NCI-H524 (cell line): ENCODE results near the gene KDM2B.
A peak's percentile ranks its signal among the peaks of the same experiment; 100 is the strongest.

ENCODE experiments used
- DNase-seq, 2 experiments: peaks; one replicate each; lab custom pipeline; 2025; lab: John Stamatoyannopoulos, UW

KDM2B gene

DNA sequence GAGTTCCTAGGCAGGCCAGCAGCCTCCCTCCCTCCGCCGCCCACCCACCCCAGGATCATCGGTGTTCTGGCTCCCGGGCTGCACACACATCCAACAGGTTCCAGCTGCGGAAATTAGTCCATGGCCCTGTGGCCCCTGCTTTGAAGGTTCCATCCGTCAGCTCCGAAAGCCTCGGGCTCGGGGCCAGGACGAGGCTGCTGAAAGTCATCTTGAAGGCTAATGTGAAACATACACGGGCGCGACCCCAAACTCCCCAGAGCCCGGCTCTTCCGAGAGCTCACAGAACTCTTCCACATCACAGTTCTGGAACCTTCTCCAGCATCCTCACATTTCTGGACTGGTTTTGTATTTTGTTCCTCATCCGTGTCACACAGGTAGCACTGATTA is 19.8 kb downstream of the KDM2B start:
- no peak for DNase-seq

DNA sequence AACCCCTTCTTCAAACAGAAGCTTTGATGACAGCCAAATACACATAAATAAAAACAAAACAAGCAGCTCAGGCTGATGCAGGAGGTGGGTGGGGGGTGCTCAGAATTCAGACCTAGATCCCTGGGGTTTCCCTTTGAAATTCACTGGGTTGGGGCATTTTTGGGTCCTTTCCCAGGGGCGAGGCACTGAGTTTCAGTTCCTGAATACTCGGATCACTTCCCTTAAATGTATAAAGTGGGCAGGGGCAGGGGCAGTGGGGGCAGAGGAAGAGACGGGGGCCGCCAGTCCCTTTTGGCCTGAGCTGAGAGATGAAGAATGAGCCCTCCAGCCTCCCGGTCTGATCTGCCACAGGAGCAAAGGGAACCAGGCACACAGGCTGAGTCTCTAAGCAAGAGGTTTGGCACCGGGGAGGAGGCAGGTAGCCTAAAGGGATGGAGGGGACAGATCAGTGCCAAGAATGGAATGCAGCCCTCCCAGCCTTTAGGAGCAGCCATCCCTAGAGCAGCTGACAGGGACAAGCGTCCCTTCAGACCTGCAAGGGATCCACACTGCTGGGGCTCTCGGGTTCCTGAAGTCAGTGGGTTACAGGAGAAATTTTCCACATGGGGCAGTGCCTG is 20.3 kb downstream of the KDM2B start:
- no peak for DNase-seq

DNA sequence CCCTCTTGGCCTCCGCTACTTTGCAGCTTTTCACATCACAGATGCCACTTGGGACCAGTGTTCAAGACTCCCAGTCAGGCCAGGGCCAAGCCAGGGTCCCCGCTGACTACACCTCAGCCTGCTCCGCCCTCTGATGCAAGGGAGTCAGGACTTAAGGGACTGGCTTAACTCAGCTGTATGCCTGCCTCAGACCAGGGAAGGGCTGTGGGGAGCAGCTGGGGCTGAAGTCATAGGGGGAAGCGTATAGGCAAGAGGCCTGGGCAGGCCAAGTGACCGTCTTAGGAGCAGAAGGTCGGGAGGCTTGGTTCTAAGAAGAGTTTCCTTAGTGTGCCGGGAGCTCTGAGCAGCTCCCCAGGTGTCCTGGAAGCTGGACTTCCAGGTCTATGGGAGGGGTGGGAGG is 21.9 kb downstream of the KDM2B start:
- no peak for DNase-seq

DNA sequence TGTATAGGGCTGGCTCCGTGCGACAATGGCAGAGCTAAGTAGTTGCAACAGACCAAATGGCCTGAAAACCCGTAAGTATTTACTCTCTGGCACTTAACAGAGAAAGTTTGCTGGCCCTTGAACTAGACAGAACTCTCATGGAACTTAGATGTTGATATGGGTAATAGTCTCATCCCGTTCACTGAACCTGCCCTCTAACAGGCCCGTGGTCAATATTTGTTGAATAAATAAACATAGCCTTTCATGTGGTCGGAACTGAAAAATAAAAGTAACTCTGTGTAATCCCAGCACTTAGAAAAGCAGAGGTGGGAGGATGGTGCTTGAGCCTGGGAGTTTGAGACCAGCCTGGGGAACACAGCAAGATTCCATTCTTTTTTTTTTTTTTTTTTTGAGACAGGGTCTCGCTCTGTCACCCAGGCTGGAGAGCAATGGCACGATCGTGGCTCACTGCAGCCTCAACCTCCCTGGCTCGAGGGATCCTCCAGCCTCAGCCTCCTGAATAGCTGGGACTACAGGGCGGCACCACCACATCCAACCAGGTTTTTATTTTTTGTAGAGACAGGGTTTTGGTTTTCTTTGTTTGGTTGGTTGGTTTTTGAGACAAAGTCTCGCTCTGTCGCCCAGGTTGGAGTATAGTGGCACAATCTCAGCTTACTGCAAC is 29.7 kb downstream of the KDM2B start:
- DNase-seq, result no peak

DNA sequence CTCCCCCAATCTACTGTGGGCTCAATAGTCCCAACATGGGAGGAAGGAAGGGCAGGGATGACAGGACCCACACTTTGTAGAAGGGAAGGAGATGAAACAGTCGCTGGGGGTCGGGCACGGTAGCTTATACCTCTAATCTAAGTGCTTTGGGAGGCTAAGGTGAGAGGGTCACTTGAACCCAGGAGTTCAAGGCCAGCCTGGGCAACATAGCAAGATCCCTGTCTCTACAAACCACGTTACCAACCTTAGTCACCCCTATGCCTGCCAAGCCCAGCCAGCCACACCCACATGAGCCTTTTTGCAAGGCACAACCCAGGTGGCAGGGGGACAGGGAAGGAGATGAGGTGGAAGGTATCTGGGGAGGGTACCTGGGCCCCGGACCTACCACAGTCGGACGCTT is 31.7 kb downstream of the KDM2B start:
- DNase-seq, result no peak

DNA sequence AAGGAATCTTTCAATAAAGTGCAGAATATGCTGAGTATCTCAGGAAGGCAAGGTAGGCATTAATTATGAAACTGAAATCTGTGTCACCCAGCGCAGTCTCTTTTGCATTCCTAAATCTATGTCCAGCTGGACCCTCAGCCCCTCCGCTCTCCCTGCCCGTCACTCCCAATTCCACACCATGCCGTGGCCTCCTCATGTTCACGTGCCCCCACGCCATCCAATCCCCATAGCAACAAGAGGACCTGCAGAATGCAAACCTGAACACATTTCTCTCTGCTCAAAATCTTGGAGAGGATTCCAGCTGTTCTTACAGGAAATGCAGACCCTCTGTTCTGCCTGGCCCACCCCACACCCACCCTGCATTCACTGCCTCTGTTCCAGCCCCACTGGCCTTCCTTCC is 35.3 kb downstream of the KDM2B start:
- no peak for DNase-seq

DNA sequence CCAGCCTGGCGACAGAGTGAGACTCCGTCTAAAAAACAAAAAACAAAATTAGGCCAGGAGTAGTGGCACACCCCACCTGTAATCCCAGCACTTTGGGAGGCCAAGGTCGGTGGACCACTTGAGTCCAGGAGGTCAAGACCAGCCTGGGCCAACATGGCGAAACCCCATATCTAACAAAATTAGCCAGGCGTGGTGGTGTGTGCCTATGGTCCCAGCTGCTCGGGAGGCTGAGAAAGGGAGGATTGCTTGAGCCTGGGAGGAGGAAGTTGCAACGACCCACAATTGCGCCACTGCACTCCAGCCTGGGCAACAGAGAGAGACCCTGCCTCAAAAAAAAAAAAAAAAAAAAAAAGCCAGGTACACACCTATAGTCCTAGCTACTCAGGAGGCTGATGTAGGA is 37.0 kb downstream of the KDM2B start:
- no peak for DNase-seq

DNA sequence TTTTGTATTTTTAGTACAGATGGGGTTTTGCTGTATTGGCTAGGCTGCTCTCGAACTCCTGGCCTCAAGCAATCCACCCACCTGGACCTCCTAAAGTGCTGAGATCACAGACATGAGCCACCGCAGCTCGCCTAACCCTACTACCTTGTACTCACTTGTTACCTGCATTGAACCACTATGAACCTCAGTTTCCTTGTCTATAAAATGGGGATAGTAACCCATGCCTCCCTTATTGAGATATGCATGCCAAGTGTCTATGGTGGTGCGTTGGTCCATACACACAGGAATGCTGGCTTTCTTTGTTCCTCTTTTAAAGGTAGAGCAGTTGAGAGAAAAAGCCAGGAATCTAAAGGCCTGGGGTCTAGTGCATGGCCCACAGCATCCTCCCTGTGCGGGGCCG is 40.9 kb downstream of the KDM2B start:
- no peak for DNase-seq

DNA sequence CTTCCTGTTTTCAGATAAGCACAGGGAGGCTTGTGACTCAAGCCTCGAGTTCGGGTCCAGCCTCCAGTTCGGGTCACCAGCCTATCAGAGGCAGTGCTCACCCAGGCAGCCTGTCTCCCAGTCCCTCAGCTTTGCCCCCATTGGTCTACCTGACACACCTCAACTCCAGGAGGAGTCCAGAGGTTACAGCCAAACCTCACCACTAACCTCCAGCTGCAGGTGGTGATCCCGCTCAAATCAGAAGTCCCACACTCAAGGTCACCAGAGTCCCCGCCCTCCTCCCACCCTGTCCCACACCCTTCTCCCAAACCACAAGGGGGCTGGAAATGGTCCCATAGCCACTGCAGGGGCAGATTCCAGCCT is 42.1 kb downstream of the KDM2B start:
- peak in 1 of 2 experiments; percentile 14 for DNase-seq

DNA sequence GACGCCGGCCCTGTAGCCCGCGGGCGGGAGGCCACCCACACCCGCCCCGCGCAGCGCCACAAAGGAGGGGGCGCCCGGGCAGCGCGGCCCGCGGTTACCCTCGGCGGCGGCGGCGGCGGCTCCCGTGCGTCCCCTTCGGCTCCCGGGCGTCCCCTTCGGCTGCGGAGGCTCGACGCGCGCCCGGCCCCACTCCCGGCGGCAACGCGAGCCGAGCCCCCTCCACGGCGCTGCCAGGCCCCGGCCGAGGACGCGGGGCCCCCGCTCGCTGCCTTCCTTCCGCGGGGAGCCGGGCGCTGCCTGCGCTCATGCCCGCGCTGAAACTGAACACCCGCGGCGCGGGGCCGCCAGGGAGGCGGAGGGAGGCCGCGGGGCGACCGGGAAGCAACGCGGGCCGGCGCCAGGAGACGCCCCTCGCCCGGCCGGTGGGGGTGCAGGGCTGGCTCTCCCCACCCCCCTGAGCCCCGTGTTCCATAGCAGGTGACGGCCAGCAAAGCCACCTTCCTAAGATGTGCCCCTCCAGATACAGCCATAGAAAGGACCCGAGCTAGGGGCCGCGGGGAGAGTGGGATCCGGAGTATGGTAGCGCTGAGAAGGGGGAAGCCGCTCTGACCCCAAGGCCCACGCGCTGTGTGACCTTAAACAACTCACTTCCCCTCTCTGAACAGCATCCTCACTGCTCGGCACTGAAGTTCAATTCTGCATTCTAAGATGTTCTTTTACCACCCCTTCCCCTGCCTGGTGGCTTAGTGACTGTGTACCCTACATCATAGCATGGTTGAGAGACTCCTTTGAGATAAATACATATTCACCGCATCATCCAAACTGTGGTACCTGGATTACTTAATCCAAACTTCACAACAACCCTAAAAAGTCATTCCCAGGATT is 42.8 kb downstream of the KDM2B start:
- peak in 1 of 2 experiments; percentile 17 for DNase-seq

DNA sequence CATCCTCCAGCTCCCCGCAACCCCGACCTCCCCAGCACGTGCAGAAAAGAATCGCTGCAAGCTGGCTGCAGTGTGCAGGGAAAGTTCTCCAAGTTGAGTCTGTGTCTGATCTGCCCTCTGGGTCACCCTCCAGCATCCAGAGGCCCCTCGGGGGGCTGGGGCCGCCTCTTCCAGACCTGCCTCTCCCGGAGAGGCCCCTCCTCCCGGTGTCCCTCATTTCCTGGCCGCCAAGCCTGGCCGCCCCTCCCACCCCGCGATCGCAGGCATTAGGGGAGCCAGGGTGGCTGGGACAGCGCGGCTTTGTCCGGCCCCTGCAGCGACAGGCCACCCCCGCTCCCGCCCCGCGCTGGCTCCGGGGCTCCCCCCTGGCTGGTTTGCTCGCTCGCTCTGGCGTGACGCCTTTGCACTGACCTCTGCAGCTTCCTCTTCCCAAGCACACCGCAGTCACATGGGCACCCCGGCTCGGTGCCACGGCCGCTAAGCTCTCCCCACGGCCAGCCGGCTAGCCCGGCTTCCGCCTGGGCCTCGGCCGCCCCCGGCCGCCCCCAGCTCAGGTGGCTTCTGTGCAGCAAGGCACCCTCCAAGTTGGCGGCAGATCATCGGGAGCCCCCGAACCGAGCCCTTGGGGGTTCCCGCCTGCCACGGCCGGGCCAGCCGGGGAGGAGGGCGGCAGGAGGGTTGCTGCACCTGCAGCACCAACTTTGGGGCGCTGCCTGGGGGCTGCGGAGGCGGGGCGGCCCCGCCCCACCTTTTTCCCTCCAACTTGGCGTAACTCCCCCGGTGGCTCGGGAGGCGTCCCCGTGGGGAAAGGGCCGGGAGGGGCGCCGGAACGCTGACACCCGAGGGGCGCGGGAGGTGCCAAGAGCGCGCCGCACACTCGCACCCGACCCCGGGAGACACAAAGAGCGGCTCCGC is 43.7 kb downstream of the KDM2B start:
- DNase-seq, result peak; percentile 40 to 60

DNA sequence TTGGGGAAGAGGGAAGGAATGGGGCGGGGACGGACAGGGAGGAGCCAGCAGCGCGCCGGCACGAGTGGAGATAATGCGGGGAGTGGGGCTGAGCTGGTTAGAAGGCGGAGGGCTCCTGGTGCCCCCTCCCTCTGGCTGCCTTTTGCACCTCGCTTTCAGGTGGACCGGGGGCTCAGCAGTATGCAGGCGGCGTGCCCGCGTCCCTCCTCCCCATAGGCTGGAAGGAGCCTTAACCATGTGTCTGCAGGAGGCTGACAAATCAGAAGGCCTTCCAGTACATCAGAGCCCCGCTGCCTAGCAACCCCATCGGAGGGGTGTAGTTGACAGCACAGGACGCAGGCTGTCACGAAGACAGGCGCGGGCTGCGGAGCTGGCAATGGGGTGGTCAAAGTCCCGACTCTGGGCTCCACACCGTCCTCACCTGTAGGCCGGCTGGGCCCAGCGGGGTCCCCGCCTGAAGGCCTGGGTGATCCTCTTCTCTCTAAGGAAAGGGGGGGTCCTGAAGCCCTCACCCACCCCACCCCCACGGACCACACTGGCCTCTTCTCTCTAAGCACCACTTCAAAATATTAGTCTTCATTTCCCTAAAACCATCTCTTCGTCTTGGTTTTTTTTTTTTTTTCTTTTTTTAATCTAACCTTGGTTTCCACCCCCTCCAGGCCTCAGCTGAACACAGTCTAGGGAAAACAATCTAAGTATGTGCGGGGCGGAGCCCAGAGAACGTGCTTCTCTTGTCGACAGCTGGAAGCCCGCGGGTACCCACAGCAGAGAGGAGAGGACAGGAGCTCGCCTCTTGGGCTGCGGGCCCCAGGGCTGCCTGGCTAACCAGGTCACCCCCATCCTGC is 44.5 kb downstream of the KDM2B start:
- peak; percentile 78 to 92 for DNase-seq

DNA sequence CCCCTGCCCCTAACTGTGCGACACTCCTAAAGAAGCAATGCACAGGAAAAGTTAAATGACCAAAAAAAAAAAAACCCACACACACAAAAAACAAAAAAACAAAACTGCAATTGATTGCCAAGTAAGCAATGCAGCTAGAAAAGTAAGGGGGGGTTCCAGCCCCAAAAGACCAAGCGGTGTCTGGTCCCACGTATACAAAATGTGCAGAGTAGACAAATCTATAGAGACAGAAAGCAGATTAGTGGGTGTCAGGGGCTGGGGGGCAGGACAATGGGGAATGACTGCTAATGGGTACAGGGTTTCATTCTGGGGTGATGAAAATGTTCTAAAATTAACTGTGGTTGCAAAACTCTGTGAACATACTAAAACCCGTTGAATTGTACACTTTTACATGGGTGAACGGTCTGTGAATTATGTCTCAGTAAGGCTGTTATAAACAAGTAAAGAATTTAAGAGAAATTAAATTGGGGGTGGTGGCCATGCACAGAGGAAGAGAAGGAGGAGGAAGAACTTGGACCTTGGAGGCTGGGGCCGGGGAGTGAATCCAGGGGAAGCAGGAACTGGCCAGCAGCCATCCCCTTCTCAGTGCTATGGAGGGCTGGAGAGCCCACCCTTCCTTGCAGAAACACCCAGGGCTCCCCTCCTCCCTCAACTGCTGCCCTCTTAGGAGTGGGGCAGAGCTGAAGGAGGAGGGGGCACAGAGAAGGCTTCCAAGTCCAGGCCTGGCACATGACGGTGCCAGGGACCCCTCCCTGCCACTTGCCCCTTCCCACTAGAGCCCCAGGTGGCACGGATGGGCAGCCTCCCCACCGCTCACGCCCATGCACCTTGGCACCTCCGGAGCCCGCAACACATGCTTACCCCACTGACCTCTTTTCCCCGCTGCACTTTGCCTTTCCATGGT is 45.4 kb downstream of the KDM2B start:
- DNase-seq, result no peak

DNA sequence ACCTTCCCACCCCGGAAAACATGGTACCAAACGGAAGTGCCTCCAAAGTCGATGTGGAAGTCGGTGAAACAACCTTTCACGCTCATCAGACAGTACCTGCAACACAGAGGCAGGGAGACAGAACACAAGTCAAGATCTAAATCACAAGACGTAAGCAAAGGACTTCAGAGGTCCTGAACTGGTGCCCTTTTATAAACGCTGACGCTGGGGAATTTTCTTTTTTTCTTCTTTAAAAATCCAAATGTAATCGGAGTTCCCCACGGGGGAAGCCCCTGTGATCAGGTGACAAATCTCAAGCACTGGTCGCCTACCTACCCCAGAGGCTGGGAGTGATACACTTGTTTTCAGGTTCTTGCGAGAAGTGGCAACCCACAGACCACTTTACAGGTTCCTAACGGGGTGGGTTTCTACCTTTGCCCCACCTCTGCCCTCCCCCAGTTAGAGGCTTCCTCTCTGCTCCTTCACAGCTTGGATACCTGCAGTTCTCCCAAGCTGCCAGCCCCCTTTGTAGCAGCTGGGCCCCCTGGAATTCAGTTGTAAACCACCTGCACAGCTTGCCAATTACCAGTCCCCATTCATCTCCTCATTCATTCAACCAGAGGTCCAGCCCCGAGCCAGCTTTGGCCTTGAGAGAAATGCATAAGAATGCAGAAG is 46.2 kb downstream of the KDM2B start:
- DNase-seq, result no peak

DNA sequence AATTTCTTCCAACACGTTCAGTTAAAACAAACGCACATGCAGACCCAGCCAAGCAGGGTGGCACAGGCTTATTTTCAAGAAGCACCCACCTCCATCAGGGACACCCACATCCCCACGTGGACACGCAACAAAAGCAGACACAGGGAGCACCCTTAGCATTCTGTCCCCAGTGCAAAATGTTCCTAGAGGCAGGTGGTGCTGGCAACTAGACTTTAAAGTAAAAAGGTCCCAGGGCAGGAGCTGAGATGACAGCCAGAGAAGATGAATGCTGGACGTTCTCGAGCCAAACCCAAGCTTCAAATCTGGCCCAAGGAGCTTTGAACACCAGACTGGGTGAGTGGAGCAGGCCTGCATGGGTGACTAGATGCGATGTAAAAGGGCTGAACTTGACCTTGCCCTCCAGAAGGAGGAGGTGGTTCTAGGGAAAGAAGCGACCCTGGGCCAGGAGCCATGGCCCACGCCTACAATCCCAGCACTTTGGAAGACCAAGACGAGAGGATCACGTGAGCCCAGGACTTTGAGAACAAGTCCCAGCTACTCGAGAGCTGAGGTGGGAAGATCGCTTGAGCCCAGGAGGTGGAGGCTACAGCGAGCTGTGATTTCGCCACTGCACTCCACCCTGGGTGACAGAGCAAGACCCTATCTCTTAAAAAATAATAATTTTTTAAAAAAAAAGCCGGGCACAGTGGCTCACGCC is 47.3 kb downstream of the KDM2B start:
- DNase-seq, result no peak

DNA sequence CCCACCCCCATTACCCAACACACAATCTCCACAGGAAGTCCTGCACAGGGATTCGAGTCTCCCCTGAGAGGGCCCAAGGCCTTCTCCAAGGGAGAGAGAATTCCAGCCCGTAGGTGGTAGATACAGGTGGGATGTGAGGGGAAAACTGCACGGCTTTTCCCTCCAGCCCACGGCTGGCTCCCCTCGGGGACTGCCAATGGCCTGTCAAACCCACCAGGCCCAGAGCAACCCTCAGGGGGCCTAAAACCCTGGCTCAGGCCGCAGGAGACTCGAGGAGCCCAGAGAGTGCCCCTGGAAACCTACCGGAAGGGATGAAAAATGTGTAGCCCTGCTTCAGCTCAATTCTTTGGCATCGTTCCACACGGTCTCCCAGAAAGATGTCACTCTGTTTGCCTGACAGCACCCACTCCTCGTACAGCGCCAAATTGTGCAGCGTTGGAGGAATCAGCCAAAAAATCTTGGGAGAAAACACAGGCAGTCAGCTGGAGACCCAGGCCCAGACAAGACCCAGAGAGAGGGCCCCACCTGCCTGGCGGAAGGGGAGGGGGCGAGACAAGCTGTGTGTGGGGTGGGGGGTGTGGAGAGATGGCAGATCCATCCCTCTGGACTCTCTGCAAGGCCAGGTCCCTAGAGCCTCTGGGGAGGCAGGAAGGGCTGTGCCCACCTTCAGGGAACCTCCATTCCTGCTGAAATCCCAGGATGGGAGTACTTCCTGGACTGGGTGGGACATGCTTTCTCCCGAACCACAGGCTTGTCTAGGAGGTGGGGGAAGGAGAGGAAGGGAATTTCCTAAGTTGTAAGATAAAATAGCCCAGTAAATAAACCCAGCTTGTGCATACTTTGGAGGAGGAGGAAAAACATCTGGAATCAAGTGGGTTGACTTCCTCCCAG is 48.1 kb downstream of the KDM2B start:
- no peak for DNase-seq

DNA sequence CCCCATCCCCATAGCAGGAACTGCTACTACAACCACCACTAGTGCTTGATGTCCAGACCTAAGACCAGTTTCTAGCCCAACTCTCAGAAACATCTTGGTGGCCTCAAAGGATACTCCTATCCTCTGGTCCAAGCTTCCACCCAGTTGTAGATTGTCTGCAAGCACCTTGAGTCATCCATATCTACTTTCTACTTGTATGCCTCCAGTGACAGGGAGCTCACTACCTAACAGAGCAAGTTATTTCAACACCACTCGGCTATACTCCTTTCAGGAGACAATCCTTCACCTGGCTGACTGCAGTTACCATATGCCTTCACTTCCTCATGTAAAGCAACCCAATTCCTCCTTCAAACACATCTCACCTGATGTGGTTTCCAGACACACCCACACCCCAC is 49.5 kb downstream of the KDM2B start:
- no peak for DNase-seq
